ENCODE results near the gene SLC22A23. TPM values are rescaled to one million over a fixed set of nuclear protein-coding genes. Genes with fewer than 3 reads are reported as not detected.

The SLC22A23 gene
- total and polyA plus RNA-seq, 2 experiments from 2014 or later, result 6.1 to 38.3 TPM

GRCh38 chr6:3249821-3250220 is 207.0 kb downstream of the SLC22A23 start (continued):
- TF ChIP-seq REST (IDR thresholded peaks at IDR 0.05; ENCODE audit: unreplicated experiment) (no peak), POLR2AphosphoS5 (IDR thresholded peaks at IDR 0.05; ENCODE audit: low read depth) (no peak), JUNB (IDR thresholded peaks at IDR 0.05; ENCODE audit: unreplicated experiment) (no peak), EZH2 (IDR thresholded peaks at IDR 0.05; ENCODE audit: low read depth, unreplicated experiment) (no peak), CREB1 (CRISPR knock-in tag; IDR thresholded peaks at IDR 0.05; ENCODE audit: low read depth) (no peak), ZNF114 (CRISPR knock-in tag; IDR thresholded peaks at IDR 0.05) (no peak), ZNF331 (CRISPR knock-in tag; IDR thresholded peaks at IDR 0.05; ENCODE audit: low read depth) (no peak)
- TF ChIP-seq, protein P1, sequence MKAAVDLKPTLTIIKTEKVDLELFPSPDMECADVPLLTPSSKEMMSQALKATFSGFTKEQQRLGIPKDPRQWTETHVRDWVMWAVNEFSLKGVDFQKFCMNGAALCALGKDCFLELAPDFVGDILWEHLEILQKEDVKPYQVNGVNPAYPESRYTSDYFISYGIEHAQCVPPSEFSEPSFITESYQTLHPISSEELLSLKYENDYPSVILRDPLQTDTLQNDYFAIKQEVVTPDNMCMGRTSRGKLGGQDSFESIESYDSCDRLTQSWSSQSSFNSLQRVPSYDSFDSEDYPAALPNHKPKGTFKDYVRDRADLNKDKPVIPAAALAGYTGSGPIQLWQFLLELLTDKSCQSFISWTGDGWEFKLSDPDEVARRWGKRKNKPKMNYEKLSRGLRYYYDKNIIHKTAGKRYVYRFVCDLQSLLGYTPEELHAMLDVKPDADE (IDR thresholded peaks at IDR 0.05), result no peak

GRCh38 chr6:3247255-3248146 is 209.3 kb downstream of the SLC22A23 start:
- peak overlapping the region; percentile 94 for H2AFZ ChIP-seq
- TF ChIP-seq JUNB (IDR thresholded peaks at IDR 0.05; ENCODE audit: unreplicated experiment) (no peak), POLR2AphosphoS5 (IDR thresholded peaks at IDR 0.05; ENCODE audit: low read depth) (no peak), REST (IDR thresholded peaks at IDR 0.05; ENCODE audit: unreplicated experiment) (no peak), NANOG (IDR thresholded peaks at IDR 0.05; ENCODE audit: borderline replicate concordance) (no peak)

More at GRCh38 chr6:3247255-3248146, 209.3 kb downstream of the SLC22A23 start:
- ATAC-seq (peak; percentile 72), DNase-seq (ENCODE audit: low spot score) (peak; percentile 64)
- H3K4me3 Mint-ChIP-seq, result no peak overlapping the region; the same call in 1 of the 3 replicates
- H3K36me3 ChIP-seq (ENCODE audit: insufficient read depth), result no peaks in the 10 kb centered on the region
- H3K9me3 Mint-ChIP-seq, result no peaks in the 10 kb centered on the region; the same call in 2 of the 3 replicates
- peak overlapping the region; percentile 64 for H3K4me2 ChIP-seq
- no peaks in the 10 kb centered on the region for H4K20me1 ChIP-seq (replicated peaks; ENCODE audit: insufficient read depth)
- H3K27ac ChIP-seq (ENCODE audit: low read depth), result peak overlapping the region; percentile 50; the same call in 1 of the 2 replicates
- H3K27me3 Mint-ChIP-seq (ENCODE audit: insufficient read depth, low read depth, poor library complexity), result peaks cover 5% of the 10 kb centered on the region
- peaks cover 9% of the 10 kb centered on the region; the same call in 1 of the 2 replicates for H3K4me1 ChIP-seq (ENCODE audit: insufficient read depth)
- no peaks in the 10 kb centered on the region for H3K27me3 ChIP-seq (ENCODE audit: insufficient read depth)
- 0 out of 2 replicates have a peak, but pooled peaks cover 7% of the 10 kb centered on the region for H3F3A ChIP-seq (replicated peaks; ENCODE audit: low read depth)
- peaks cover 4% of the 10 kb centered on the region; the same call in 1 of the 3 replicates for H3K36me3 Mint-ChIP-seq (ENCODE audit: low read depth)
- no peaks in the 10 kb centered on the region for H3K79me2 ChIP-seq (replicated peaks; ENCODE audit: insufficient read depth)
- no peaks in the 10 kb centered on the region for H3K9me2 ChIP-seq (ENCODE audit: insufficient read depth)
- peak overlapping the region; percentile 76 for H3K27ac Mint-ChIP-seq
- H3K4me3 ChIP-seq, result 0 out of 2 replicates have a peak overlapping the region, but pooled peaks have one; percentile 20
- H3K4me1 Mint-ChIP-seq, result peaks cover 23% of the 10 kb centered on the region
